HG03039 (cell line): ENCODE results near the gene LIG4.
"Not testable (repeated sequence)": the region's sequence is repeated elsewhere in the genome, so short reads cannot be mapped to it uniquely, and the experiment has no call there.

ENCODE experiments used
- ATAC-seq: cut with Tn5 transposase; IDR thresholded peaks from one replicate; pipeline ENCODE4 v1.9.1; 2021; ENCODE audit warnings: mild to moderate bottlenecking, moderate library complexity; ENCODE audit not compliant: unreplicated experiment

LIG4 gene

GRCh38 chr13:108215436-108215835, at the start of gene LIG4:
Gene LIG4, minus strand, starts transcription at chr13:108215536. Its CDS starts 4,268 bp downstream, at chr13:108211268.
- ATAC-seq = peak; percentile 71

- ATAC-seq = no peak
Measured at GRCh38 chr13:108263621-108264355, 48.5 kb upstream of the LIG4 start.

- ATAC-seq = no peak
Measured at GRCh38 chr13:108257248-108257647, 41.9 kb upstream of the LIG4 start.

GRCh38 chr13:108249150-108249549, 33.8 kb upstream of the LIG4 start:
- ATAC-seq = peak; percentile 68

GRCh38 chr13:108230377-108230776, 15.0 kb upstream of the LIG4 start:
- ATAC-seq = no peak

GRCh38 chr13:108227651-108228272, 12.4 kb upstream of the LIG4 start:
- no peak for ATAC-seq

- ATAC-seq = no peak
Measured at GRCh38 chr13:108226184-108226583, 10.8 kb upstream of the LIG4 start.

- ATAC-seq = peak; percentile 58
Measured at GRCh38 chr13:108225440-108225839, 10.1 kb upstream of the LIG4 start.

- ATAC-seq = no peak
Measured at GRCh38 chr13:108223687-108224503, 8.6 kb upstream of the LIG4 start.

- no peak for ATAC-seq
Measured at GRCh38 chr13:108220041-108220440, 4.7 kb upstream of the LIG4 start.

GRCh38 chr13:108218044-108218974, 3.0 kb upstream of the LIG4 start, which contains the start of gene ABHD13:
Gene ABHD13, plus strand, starts transcription at chr13:108218392. Its CDS starts 10,827 bp downstream, at chr13:108229219.
- peak; percentile 74 for ATAC-seq

GRCh38 chr13:108217307-108218043, 2.1 kb upstream of the LIG4 start:
- not testable (repeated sequence) for ATAC-seq

GRCh38 chr13:108214441-108215271, 680 bp downstream of the LIG4 start:
- no peak for ATAC-seq

- ATAC-seq = no peak
Measured at GRCh38 chr13:108213946-108214345, 1.4 kb downstream of the LIG4 start.

- ATAC-seq = peak; percentile 32
Measured at GRCh38 chr13:108212886-108213285, 2.5 kb downstream of the LIG4 start.

GRCh38 chr13:108210551-108210950, 4.8 kb downstream of the LIG4 start:
- ATAC-seq = no peak

- ATAC-seq = no peak
Measured at GRCh38 chr13:108200781-108201398, 14.4 kb downstream of the LIG4 start.

- ATAC-seq = no peak
Measured at GRCh38 chr13:108195861-108196260, 19.5 kb downstream of the LIG4 start.
